Activated T-cell treated with anti-CD3 and anti-CD28 coated beads, Interleukin-2, amount 50 U/mL, for 1 hour (primary cell): ENCODE data around the gene ETS1.
A peak's percentile ranks its signal among the peaks of the same experiment; 100 is the strongest.

Source experiments
- DNase-seq: peaks from one replicate; pipeline ENCODE4 v3.0.0-alpha.2; 2020

Gene ETS1

GRCh38 chr11:128533472-128533871, 53.9 kb downstream of the ETS1 start:
- DNase-seq, result no peak

- no peak for DNase-seq
Measured at GRCh38 chr11:128532572-128533091, 54.7 kb downstream of the ETS1 start.

- no peak for DNase-seq
Measured at GRCh38 chr11:128532016-128532571, 55.3 kb downstream of the ETS1 start.

- DNase-seq, result no peak
Measured at GRCh38 chr11:128531588-128531987, 55.8 kb downstream of the ETS1 start.

GRCh38 chr11:128530118-128531074, 57.0 kb downstream of the ETS1 start:
- DNase-seq, result no peak

- no peak for DNase-seq
Measured at GRCh38 chr11:128528294-128528693, 59.1 kb downstream of the ETS1 start.

- DNase-seq, result no peak
Measured at GRCh38 chr11:128527046-128527445, 60.3 kb downstream of the ETS1 start.

GRCh38 chr11:128525411-128526243, 61.7 kb downstream of the ETS1 start:
- DNase-seq, result no peak

- DNase-seq, result no peak
Measured at GRCh38 chr11:128524172-128524571, 63.2 kb downstream of the ETS1 start.

GRCh38 chr11:128523641-128524040, 63.7 kb downstream of the ETS1 start:
- no peak for DNase-seq

- DNase-seq, result no peak
Measured at GRCh38 chr11:128522943-128523518, 64.3 kb downstream of the ETS1 start.

- peak; percentile 91 for DNase-seq
Measured at GRCh38 chr11:128522055-128522942, 65.1 kb downstream of the ETS1 start.

- no peak for DNase-seq
Measured at GRCh38 chr11:128521682-128522054, 65.7 kb downstream of the ETS1 start.

- DNase-seq, result peak; percentile 54
Measured at GRCh38 chr11:128520888-128521681, 66.3 kb downstream of the ETS1 start.

- peak; percentile 53 for DNase-seq
Measured at GRCh38 chr11:128520206-128520887, 67.0 kb downstream of the ETS1 start.

GRCh38 chr11:128519338-128519737, 68.0 kb downstream of the ETS1 start:
- no peak for DNase-seq

- no peak for DNase-seq
Measured at GRCh38 chr11:128518493-128519207, 68.7 kb downstream of the ETS1 start.

GRCh38 chr11:128517451-128518230, 69.7 kb downstream of the ETS1 start:
- no peak for DNase-seq

GRCh38 chr11:128516886-128517285, 70.5 kb downstream of the ETS1 start:
- no peak for DNase-seq
